ENCODE measurements around the gene MBD5.
A peak's percentile ranks its signal among the peaks of the same experiment; 100 is the strongest.

MBD5 gene

DNA sequence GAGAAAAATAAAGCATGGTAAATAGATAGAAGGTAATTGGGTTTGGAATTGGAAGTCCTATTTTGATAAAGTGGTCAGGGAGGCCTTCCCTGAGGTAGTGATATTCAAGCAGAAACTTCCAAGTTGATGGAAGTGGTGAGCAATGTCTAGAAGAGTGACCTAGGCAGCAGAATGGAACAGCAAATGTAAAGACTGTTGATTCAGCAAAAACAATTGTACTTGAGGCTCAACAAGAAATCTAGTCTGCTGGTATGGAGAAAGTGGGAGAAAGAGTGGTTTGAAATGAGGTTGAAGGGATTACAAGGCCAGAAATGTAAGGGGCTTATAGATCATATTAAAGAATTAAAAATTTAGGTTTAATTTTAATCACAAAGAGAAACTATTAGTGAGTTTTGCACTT, 181.3 kb downstream of the MBD5 start:
- DNase-seq (ENCODE audit: low read depth, low spot score): no peak
- H3K27ac ChIP-seq: no peak overlapping the region

DNA sequence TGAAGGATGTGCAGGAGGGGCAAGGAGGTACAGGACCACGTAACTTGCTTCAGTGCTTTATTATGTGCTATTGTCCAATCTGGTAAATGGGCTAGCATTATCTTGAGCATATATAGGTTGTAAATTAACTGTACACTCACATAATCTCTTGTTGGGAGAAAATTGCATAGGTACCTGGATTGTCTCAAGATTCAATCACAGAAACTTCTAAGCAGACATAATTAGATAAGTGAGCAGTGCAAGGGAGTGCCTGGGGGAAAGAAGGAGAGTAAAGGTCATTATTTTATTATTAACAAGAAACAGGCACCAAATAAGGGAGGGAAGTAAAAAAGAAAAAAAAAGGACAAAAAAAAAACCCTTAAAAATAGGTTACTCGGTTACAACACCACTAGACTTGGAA, 186.2 kb downstream of the MBD5 start:
- DNase-seq (ENCODE audit: low read depth, low spot score): no peak
- no peak overlapping the region for H3K27ac ChIP-seq

DNA sequence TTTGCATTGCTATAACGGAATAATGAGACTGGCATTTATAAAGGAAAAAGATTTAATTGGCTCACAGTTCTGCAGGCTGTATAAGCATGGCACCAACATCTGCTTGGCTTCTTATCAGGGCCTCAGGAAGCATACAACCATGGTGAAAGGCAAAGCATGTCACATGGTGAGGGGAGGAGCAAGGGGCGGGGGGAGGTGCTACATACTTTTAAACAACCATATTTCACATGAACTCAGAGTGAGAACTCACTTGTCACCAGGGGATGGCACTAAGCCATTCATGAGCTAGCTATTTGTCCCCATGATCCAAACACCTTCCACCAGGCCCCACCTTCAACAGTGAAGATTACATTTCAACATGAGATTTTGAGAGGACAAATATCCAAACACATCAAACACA, 188.7 kb downstream of the MBD5 start:
- DNase-seq (ENCODE audit: low read depth, low spot score): no peak
- no peak overlapping the region for H3K27ac ChIP-seq

DNA sequence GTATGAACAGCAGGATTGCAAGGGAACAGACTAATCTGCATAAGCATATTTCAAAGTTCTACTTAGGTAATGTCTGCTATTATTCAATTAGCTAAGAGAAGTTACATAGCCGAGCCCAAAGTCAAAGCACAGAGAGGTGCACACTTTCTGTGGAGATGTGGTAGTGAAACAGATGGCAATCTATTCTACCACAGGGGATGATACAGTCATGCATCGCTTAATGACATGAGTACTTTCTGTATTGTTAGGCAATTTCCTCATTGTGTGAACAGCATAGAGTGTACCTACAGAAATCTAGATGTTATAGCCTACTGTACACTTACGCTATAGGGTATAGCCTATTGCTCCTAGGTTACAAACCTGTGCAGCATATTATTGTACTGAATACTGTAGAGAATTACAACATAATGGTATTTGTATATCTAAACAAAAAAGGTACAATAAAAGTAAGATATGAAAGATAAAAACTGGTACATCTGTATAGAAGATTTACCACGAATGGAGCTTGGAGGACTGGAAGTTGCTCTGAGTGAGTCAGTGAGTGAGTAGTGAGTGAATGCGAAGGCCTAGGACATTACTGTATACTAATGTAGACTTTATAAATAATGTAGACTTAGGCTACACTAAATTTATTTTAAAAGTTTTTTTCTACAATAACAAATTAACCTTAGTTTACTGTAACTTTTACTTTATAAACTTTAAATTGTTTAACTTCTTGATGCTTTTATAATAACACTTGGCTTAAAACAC, 197.6 kb downstream of the MBD5 start:
- DNase-seq (ENCODE audit: low read depth, low spot score): no peak
- H3K27ac ChIP-seq: peak overlapping the region; percentile 4

DNA sequence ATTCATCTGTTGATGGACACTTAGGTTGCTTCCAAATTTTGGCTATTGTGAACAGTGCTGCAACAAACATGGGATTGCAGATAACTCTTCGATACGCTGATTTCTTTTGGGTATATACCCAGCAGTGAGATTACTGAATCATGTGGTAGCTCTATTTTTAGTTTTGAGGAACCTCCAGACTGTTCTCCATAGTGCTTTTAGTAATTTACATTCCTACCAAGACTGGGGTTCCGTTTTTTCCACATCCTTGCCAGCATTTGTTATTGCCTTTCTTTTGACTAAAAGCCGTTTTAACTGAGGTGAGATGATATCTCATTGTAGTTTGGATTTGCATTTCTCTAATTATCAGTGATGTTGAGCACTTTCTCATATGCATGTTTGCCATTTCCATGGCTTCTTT, 200.3 kb downstream of the MBD5 start:
- no peak for DNase-seq (ENCODE audit: low read depth, low spot score)
- no peak overlapping the region for H3K27ac ChIP-seq

DNA sequence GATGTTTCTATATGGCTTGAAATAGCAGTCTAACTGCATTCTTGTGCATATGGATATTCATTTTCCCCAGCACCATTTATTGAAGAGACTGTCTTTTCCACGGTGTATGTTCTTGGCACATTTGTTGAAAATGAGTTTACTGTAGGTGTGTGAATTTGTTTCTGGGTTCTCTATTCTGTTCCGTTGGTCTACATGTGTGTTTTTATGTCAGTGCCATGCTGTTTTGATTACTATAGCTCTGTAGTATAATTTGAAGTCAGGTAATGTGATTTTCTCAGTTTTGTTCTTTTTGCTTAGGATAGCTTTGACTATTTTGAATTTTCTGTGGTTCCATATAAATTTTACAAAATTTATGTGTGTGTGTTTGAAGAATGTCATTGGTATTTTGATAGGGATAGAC, 201.0 kb downstream of the MBD5 start:
- H3K27ac ChIP-seq: no peak overlapping the region
- DNase-seq (ENCODE audit: low read depth, low spot score): no peak

DNA sequence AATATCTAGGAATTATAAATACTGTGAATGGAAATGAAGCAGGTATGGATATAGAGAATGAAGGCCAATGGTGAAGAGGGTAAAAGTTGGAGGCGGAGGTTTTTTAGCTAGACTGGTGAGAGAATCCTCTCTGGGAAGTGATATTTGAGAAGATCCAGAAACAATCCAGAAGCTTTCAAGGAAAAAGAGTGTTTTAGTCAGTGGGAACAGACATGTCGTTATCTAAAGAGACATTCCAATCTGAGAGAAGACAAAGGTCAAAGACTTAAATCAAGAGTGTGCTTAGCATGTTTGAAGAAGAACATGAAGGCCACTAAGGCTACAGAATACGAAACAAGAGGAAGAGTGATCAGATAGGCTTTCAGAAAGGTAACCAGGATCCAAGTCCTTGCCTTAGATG, 211.0 kb downstream of the MBD5 start:
- no peak overlapping the region for H3K27ac ChIP-seq
- no peak for DNase-seq (ENCODE audit: low read depth, low spot score)

DNA sequence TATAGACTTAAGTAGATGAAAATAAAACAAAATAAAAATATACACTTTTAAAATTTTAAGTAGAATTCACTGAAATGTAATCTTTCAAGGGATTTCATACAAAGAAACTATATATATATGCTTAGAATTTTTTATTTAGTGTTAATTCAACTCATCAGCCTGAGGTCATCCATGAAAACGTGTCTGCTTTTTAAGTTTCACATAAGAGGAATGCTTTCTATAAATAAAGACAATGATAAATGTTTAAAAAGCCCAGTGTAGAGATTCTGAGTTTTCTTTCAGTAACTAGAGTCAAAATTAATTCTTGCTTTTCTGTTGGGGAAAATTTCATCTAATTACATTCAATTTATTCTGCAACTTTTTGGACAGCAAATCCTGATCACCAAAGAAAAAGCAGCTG, 213.3 kb downstream of the MBD5 start:
- no peak overlapping the region for H3K27ac ChIP-seq
- no peak for DNase-seq (ENCODE audit: low read depth, low spot score)

DNA sequence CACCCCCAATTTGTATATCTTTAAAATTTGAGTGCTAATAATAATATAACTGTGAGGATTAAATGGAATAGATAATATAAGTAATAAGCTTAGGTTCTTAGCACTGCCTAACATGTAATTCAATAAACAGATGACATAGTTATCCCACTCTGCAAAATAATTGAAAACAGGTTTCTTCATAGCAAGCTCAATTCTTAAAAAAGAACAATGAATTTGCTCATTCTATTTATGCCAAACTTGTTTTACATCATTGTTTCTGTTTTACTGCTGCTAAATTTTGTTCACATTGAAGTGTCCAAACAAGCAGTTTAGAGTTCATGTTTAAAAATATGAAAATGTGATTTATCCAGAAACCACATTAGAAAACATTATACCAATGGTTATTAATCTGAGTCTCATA, 217.0 kb downstream of the MBD5 start:
- DNase-seq (ENCODE audit: low read depth, low spot score): no peak
- no peak overlapping the region for H3K27ac ChIP-seq

DNA sequence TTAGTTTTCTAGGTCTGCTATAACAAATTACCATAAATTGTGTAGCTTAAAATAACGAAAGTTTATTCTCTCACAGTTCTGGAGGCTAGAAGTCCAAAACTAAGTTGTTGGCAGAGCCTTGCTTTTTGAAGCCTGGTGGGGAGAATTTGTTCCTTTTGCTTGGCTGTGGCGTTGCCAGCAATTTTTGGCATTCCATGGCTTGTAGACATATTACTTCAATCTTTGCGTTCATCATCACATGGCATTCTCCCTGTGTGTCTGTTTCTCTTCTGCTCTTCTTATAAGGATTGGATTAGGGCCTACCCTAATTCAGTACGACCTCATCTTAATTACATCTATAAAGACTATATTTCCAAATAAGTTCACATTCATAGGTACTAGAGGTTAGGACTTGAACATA, 217.7 kb downstream of the MBD5 start:
- DNase-seq (ENCODE audit: low read depth, low spot score): no peak
- no peak overlapping the region for H3K27ac ChIP-seq

DNA sequence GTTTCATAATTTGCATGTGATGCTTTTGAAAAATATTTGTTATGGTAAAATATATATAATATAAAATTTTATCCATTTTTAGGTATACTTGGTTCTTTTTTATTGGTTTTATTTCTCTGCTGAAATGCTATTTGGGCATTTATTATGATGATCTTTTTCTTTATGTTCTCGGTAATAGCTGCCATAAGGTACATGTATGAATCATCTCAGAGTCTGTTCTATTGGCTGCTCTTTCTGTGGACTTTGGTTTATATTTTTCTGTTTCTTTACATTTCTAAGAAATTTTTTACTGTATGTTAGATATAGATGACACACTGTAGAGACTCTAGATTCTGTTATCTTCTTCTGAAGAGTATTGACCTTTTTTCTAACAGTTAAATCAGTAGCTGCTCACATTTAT, 219.9 kb downstream of the MBD5 start:
- DNase-seq (ENCODE audit: low read depth, low spot score): no peak
- no peak overlapping the region for H3K27ac ChIP-seq

DNA sequence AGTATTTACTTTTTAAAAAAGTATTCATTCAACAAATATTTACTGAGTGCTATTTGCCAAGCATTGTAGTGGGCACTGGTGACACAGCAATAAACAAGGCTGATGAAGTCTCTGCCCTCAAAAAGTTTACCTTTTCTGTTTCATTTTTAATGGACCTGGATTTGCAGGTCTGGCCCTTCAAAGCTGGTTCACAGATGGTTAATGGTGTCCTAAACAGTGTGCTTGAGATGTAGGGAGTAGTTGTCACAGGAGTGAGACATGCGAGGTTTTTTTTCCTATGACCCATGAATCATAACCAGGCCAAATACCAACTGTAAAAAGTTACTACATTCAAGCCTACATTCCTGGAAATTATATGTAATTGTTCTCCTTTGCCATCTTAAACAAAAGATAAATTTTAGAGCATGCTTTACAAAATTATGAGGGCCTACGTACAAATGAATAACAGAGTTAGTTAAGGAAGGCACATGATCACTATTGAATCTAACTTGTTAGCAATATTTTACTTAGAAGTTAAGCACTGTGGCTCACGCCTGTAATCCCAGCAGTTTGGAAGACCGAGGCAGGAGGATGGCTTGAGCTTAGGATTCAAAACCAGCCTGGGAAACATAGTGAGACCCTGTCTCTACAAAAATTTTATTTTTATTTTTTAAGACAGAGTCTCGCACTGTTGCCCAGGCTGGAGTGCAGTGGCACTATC, 223.9 kb downstream of the MBD5 start:
- DNase-seq (ENCODE audit: low read depth, low spot score): no peak
- H3K27ac ChIP-seq: no peak overlapping the region

DNA sequence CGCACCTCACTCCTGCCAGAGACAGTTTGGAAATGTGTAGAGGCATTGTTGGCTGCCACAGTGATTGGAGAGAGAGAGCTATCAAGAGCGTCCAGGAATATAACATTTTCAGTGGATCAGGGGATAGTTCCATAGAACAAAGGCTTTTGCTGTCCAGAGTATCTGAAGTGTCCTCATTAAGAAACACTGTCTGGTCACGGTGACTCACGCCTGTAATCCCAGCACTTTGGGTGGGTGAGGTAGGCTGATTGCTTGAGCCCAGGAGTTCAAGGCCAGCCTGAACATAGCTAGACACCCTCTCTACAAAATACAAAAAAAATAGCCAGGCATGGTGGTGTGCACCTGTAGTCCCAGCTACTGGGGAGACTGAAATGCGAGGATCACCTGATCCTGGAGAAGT, 231.1 kb downstream of the MBD5 start:
- no peak overlapping the region for H3K27ac ChIP-seq
- DNase-seq (ENCODE audit: low read depth, low spot score): no peak

DNA sequence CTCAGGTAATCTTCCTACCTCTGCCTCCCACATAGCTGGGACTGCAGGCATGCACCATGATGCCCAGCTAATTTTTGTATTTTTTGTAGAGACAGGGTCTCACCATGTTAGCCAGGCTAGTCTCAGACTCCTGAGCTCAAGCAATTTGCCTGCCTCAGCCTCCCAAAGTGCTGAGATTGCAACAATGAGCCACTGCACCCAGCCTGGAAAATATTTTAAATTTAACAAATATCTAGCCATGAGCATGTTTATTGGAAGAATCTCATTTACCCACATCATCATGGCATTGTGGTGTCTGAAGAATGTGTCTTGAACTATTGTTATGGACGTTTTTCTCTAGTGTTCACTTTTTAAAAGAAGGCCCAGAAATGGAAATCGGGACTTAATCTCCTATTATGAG, 231.8 kb downstream of the MBD5 start:
- no peak overlapping the region for H3K27ac ChIP-seq
- no peak for DNase-seq (ENCODE audit: low read depth, low spot score)

DNA sequence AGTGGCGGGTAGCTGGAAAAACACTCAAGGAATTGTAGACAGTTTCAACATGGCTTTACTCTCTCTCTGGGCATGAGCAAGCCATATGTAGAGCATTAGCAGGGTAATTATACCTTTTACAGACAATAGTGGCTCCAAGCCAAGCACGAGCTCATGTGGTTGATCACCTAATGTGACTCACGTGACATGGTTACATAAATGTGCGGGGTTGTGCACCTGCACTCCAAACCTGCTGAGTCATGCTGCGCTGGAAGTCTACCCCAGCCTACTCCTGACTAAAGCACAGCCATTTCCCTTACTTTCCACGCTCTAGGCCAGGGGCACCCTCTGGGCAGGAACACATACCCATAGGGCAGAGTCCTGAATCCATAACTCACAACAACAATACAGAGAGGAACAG, 232.8 kb downstream of the MBD5 start:
- H3K27ac ChIP-seq: peak overlapping the region; percentile 14
- peak; percentile 44 for DNase-seq (ENCODE audit: low read depth, low spot score)

DNA sequence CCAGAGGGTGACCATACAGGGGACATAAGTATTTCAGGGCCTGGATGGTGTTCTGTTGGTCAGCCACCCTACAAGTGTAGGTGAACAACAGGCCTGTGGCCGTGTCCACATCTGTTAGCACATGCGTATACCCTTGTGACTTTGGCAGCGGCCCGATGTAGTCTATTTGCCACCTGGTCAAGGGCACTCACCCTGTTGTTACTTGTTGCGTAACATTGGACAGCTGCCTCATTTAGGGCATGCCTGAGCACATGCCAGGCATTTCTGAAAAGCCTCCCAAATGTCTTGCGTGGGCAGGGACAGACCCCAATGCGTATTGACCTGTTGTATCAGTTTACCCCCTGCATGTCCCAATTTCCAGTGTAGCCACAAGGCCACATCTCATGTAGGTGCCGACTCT, 235.0 kb downstream of the MBD5 start:
- no peak for DNase-seq (ENCODE audit: low read depth, low spot score)
- no peak overlapping the region for H3K27ac ChIP-seq

DNA sequence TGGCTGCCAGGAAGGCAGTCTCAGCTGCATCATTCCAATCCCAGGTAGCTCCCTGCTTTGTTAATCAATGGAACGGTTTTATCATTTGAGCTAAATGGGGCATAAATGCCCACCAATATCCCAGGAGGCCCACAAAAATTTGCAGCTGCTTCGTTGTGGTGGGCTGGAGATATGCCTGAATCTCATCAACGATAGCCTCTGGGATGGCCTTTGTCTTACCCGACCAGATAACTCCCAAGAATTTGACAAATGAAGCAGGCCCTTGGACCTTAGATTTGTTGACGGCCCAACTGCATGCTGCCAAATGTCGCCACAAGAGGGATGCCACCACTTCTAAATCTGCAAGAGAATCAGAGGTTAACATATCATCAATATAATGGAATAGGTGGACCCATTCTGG, 236.4 kb downstream of the MBD5 start:
- no peak for DNase-seq (ENCODE audit: low read depth, low spot score)
- H3K27ac ChIP-seq: no peak overlapping the region

DNA sequence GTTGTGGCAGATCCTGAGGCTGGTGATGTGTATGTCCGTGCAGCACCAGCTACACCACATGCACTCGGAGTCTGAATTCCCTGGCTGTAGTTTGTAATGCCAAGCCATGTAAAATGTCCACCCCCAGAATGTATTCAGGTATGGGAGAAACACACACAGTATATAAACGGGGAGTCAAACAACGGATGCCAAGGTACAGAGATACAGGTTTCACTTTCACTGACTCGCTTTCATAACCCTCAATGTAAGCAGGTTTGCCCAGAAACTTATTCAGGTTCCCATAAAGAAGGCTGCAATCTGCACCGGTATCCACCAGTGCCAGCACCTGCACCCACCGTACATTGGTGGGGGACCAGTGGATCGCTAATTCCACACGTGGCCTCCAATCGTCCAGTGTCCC, 237.2 kb downstream of the MBD5 start:
- H3K27ac ChIP-seq: no peak overlapping the region
- no peak for DNase-seq (ENCODE audit: low read depth, low spot score)

DNA sequence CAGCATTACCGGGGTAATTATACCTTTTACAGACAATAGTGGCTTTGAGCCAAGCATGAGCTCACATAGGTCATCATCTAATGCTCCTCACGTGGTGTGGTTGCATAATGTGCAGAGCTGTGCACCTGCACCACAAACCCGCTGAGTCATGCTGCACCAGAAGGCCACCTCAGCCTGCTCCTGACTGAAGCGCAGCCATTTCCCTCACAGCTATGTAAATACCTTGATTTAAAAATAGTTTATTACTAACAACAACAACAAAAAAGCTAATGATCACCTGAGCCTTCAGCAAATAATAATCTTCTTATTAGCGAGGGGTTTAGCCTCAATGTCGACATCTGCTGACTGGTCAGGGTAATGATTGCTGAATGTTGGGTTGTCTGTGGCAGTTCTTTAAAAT, 238.8 kb downstream of the MBD5 start:
- DNase-seq (ENCODE audit: low read depth, low spot score): peak; percentile 48
- H3K27ac ChIP-seq: peak overlapping the region; percentile 9

DNA sequence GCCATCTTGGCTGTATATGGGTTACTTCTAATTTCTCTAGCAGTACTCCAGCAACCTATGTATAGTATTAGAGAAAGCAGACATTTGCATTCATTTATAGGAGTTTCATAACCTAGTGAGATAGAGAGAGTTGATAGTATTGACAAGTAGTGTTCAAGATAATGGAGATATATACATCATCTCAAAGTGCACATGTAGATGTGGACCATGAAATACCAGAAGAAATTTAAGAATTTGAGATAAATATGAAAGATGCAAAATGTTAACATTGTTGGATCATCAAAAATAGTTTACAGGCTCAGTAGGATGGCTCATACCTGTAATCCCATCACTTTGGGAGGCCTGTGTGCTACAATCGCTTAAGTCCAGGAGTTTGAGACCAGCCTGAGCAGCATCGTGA, 243.0 kb downstream of the MBD5 start:
- no peak overlapping the region for H3K27ac ChIP-seq
- no peak for DNase-seq (ENCODE audit: low read depth, low spot score)

DNA sequence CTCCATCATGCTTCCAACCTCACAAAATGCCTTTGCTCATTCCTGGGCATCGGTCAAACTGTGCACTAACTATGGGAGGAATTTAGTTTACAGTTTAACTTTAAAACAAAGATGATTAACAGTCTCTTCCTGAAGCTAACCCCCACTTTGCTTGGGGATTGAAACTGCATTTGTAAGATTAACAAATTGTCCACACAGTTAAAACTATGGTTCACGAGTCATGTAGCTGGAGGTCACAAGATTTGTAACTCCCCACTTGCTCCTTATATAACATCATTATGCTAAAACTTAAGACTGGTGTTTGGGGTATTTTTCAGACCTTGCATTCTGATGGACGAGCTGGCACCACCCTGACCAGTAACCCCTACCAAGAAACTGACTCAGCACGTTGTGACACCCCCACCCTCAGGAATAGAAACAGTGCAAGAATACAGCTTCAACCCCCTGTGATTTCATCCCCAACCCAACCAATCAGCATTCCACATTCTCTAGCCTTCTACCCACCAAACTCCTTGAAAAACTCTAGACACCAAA, 252.3 kb downstream of the MBD5 start:
- H3K27ac ChIP-seq: no peak overlapping the region
- DNase-seq (ENCODE audit: low read depth, low spot score): no peak

DNA sequence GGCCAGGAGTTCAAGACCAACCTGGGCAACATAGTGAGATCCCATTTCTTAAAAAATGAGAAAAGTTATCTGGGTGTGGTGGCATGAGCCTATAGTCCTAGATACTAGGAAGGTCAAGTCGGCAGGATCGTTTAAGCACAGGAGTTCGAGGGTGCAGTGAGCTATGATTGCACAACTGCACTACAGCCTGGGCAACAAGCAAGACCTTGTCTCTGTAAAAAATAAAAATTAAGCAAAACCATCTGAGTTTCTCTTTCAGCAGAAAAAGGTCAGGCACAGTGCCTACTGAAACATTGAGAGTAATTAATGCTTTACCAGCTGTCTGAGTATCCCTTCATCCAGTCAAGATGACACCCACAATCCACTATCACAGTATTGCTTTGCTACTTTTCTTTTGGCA, 258.3 kb downstream of the MBD5 start:
- DNase-seq (ENCODE audit: low read depth, low spot score): no peak
- H3K27ac ChIP-seq: no peak overlapping the region

Data from epithelial cell of prostate (primary cell).